Measurements from ENCODE around the gene SPOCK1.

The SPOCK1 gene

GRCh38 chr5:137203011-137203632, 296.0 kb downstream of the SPOCK1 start:
- DNase-seq (ENCODE audit: low read depth in 4 of 4, low spot score in 1 of 4), result no peak

- no peak for DNase-seq (ENCODE audit: low read depth in 4 of 4, low spot score in 1 of 4)
Observed at GRCh38 chr5:137201876-137202275, 297.2 kb downstream of the SPOCK1 start.

DNA sequence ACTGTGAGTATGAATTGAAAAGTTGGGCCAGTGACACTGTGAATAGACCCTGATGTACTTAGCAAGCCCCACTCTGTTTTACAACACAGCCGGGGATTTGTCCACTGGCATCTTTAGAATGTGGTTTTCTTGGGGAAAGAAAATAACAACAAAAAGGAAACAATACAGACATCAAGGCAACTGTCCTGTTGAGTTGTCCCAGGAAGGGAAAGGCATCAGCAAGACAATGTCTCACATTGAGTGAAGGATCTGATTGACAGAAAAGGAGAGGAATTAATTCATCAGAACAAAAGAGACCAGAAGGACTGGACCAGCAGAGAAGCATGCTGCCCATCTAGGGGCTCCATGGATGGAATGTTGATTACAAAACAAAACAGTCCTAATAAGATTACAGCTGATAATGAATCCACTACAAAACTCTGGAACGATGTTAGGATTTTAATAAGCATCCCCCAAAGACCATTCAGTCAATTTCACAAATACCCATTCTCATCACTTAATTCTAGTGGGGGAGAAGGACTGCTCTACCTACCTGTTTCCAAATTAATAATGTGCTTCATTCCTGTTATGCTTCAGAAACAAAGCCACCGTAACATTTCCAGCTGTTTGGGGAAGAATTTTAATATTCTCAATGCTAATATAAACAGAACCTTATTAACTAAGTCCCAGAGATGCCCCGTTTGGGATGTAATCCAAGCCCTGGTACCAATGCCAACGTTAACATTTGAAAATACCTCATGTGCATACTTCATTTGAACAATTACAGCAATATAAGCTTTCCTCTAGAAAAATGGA, 298.0 kb downstream of the SPOCK1 start:
- no peak for DNase-seq (ENCODE audit: low read depth in 4 of 4, low spot score in 1 of 4)

DNA sequence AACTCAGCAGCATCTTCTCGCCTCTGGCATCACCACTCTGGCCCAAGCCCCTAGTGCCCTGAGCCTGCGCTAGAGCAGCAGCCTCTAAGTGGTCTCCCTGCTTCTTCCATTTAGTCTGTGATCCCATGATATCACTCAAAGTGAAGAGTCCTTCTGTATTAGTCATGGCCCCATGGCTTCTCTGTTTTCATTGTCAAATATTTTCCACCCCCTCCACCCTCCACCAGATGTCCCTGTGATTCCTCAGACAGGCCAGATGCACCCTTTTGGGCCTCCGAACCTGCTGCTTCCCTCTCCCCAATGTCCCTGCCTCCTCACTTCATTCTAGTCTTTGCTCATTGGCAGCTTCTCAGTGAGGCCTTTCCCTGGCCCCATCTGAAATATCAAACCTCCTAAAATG, 299.2 kb downstream of the SPOCK1 start:
- DNase-seq (ENCODE audit: low read depth in 4 of 4, low spot score in 1 of 4), result no peak

- no peak for DNase-seq (ENCODE audit: low read depth in 4 of 4, low spot score in 1 of 4)
Observed at GRCh38 chr5:137199201-137199600, 299.9 kb downstream of the SPOCK1 start.

DNA sequence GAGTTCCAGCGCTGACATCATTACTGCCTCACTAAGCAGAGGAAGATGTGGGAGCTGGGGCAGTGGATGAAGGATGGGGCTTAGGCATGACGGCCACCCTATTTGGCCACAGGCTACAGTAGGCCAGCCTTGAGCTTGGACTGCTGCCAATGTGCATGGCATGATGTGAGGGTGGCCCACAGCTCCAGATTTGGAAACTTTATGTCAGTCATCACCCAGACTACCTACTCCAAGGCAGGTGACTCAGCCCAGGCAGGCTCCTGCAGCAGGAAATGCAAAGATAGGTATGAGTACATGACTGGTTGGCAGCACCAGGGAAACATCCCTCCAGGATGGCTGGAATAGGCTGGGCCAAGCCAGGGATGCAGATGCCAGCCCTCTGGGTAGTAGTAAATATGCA, 303.6 kb downstream of the SPOCK1 start:
- no peak for DNase-seq (ENCODE audit: low read depth in 4 of 4, low spot score in 1 of 4)

- DNase-seq (ENCODE audit: low read depth in 4 of 4, low spot score in 1 of 4), result no peak
Observed at GRCh38 chr5:137194300-137194699, 304.8 kb downstream of the SPOCK1 start.

- DNase-seq (ENCODE audit: low read depth in 4 of 4, low spot score in 1 of 4), result no peak
Observed at GRCh38 chr5:137192293-137192743, 306.8 kb downstream of the SPOCK1 start.

DNA sequence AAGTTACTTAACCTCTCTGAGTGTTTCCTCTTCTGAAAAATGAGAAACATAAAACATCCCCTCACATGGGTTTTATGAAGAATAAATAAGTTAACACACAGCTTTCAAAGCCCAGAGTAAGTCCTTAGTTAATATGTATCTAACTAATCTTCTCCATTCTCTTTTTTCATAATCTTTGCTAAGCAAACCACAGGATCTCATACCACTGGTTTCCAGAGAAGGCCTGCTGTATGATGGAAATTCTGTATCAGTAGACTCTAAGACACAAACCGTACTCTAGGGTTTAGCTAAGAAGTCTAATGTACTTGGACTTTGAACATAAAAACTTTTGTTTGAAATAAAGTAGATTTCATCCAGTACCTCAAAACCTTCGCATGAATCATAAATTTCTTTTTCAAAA, 307.9 kb downstream of the SPOCK1 start:
- no peak for DNase-seq (ENCODE audit: low read depth in 4 of 4, low spot score in 1 of 4)

- no peak for DNase-seq (ENCODE audit: low read depth in 4 of 4, low spot score in 1 of 4)
Observed at GRCh38 chr5:137190441-137190840, 308.7 kb downstream of the SPOCK1 start.

DNA sequence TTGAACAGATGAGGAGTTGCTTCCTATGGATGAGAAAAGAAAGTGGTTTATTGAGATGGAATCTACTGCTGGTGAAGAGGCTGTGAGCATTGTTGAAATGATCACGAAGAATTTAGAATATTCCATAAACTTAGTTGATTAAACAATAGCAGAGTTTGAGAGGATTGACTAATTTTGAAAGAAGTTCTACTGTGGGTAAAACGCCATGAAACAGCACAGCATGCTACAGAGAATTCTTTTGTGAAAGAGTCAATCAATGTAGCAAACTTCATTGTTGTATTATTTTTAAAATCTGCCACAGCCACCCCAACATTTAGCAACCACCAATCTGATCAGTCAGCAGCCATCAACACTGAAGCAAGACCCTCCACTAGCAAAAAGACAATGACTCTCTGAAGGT, 309.1 kb downstream of the SPOCK1 start:
- DNase-seq (ENCODE audit: low read depth in 4 of 4, low spot score in 1 of 4), result no peak

DNA sequence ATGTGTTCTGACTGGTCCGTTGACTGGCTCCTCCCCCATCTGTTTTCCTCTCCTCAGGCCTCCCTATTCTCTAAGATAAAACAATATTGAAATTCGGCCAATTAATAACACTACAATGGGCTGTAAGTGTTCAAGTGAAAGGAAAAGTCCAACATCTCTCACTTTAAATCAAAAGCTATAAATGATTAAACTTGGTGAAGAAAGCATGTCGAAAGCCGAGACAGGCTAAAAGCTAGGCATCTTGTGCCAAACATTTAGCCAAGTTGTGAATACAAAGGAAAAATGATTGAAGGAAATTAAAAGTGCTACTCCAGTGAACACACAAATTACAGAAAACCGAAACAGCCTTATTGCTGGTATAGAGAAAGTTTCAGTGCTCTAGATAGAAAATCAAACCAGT, 310.6 kb downstream of the SPOCK1 start:
- no peak for DNase-seq (ENCODE audit: low read depth in 4 of 4, low spot score in 1 of 4)

DNA sequence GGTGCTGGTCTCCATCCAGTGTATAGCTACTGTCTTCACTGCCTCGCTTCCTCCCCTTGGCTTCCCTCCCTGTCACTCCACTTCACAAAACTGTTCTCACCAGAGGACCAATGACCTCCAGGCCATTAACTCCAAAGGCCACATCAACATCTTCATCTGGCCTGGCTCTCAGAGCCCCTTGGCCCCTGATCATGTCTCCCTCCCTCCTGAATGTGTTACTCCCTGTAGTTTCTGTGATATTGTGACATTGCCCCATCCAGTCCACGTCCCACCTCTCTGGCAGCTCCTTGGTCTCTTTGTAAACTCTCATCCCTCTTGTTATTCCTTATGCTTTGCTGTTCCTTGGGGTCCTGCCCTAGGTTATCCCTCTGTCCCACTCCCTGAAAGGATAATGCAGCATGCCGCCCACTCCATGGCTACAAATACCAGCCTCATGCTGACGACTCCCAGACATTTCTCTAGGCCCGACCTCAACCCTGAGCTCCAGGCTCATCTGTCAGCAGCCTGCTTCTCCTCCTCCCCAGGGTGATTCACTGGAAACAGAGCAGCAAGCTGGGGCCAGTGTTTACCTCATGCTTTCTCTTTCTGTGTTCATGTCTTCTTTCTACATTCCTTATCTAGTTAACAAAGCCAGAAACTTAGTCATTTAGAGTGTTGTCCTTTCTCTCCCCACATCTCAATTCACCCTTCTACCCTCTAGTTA, 312.2 kb downstream of the SPOCK1 start:
- no peak for DNase-seq (ENCODE audit: low read depth in 4 of 4, low spot score in 1 of 4)

DNA sequence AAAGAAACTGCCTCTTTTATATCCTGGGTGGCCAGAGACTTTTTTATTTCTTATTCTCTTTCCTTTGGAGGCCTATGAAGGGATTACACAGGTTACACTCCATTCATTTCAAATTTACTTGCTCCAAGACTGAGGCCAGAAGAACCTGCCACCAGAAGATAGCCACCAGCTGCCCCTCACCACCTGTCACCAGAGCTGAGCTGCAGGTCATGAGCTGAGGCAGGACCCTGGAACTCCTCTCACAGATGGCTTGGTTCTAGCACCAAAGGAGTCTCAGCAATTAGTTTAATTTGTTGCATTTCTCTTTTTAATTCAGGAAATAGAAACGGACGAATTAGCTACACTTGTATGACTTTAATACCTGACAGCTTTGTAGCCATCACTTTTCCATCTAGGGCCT, 313.9 kb downstream of the SPOCK1 start:
- DNase-seq (ENCODE audit: low read depth in 4 of 4, low spot score in 1 of 4), result no peak

- DNase-seq (ENCODE audit: low read depth in 4 of 4, low spot score in 1 of 4), result no peak
Observed at GRCh38 chr5:137184734-137185133, 314.4 kb downstream of the SPOCK1 start.

- DNase-seq (ENCODE audit: low read depth in 4 of 4, low spot score in 1 of 4), result no peak
Observed at GRCh38 chr5:137182576-137182975, 316.6 kb downstream of the SPOCK1 start.

DNA sequence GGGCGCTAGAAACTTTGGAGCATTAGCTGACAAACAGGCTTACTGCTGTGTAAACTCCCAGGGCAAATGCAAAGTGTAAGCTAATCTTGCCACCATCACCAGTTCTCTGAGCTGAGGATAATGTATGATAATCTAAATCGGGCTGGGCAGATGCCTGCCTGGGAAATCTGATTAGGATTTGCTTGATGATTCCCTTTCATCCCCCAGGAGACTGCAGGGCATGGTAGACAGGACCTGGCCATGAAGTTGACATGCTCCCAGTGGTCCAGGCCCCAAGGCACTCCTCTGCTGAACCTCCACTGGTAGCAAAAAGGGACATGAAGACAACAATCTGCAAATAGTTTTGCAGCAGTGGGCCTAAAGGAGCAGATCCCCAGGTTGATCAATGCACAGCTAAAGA, 317.5 kb downstream of the SPOCK1 start:
- DNase-seq (ENCODE audit: low read depth in 4 of 4, low spot score in 1 of 4), result no peak

DNA sequence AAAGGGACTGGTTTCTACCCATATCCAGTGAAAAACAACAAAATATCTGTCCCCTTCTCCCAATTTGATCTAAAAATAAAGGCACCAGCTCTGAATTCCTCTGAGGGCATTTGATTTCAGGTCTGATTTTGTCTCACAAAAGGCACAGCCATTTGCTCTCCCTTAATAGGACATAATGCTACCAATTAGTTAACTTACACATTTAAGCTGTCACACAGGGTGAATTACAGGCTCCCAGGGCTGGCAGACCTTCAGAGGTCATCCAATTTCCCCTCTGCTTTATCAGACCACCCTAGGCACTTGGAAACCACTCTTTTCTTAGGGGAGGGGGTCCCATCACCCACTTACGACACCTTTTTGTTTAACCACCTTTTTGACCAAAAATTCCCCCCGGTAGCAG, 319.9 kb downstream of the SPOCK1 start:
- no peak for DNase-seq (ENCODE audit: low read depth in 4 of 4, low spot score in 1 of 4)

DNA sequence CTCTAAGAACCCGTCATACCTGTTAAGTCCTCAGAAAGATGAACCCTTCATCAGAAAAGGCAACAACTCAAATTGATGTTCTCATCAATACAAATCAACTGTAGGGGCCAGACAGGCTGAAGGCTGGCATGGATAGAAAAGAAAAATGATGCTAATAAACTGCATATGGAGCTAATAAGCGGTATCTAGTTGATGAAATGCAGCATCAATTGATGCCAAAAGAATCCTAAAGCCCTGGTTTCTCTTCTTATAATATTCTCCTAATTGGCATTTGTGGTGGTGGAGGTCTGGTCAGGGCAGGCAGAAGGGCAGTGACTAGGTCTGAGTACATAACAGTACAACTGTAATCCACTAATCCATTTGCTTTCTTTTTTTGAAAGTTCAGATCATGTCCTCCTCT, 322.5 kb downstream of the SPOCK1 start:
- DNase-seq (ENCODE audit: low read depth in 4 of 4, low spot score in 1 of 4), result no peak

DNA sequence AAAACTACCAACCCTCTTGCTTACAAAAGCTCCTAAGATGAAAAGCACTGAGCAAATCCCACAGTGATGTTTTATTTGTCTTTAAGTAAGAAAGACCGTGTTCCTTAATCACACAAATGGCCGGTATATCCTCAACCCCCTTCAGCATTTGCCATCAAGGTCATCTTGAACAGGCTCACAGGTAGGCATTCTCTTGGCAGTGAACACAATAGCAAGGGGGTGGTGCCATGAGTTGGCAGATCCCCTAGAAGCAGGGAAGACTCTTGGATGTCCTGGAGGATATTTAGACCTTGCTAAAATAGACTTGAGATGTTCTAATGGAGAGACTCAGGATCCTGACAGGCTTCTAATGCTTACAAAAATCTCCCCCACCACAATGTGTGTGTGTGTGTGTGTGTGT, 323.0 kb downstream of the SPOCK1 start:
- DNase-seq (ENCODE audit: low read depth in 4 of 4, low spot score in 1 of 4), result no peak

- no peak for DNase-seq (ENCODE audit: low read depth in 4 of 4, low spot score in 1 of 4)
Observed at GRCh38 chr5:137174196-137174595, 324.9 kb downstream of the SPOCK1 start.

DNA sequence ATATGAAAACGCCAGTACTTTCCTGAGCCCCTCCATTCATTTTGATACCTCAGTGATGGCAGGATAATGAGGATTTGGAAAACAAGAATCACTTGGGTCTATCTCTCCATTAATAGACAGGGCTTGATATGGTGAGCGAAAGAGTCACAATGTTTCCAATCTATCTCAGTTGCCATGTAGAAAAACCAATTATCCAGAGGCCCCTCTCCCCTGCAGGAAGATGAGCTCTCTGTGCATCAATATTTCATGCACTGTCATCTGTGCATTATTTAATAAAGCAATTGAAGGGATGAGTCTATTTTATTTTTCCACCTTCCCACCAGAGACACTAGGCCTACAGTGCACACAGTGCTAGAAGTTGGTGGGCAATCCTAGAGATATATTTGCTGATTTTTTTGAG, 326.9 kb downstream of the SPOCK1 start:
- DNase-seq (ENCODE audit: low read depth in 4 of 4, low spot score in 1 of 4), result no peak
